ENCODE results near the gene NDUFA11. TPM values are rescaled to one million over a fixed set of nuclear protein-coding genes. Genes with fewer than 3 reads are reported as not detected.
A peak's percentile ranks its signal among the peaks of the same experiment; 100 is the strongest.

The NDUFA11 gene
- total RNA-seq, 6 experiments from 2014 or later, result 277 to 334 (median 300) TPM

- H3K36me3 Mint-ChIP-seq (ENCODE audit: low read depth), result peaks cover 17% of the 10 kb centered on the region; the same call in 1 of the 2 replicates
- H3K9me3 Mint-ChIP-seq, result no peaks in the 10 kb centered on the region
- H3K4me3 Mint-ChIP-seq, result peak overlapping the region; percentile 62
- H3K27me3 Mint-ChIP-seq (ENCODE audit: insufficient read depth), result no peaks in the 10 kb centered on the region; the same call in 1 of the 2 replicates
- DNase-seq, result peak; percentile 74
- TF ChIP-seq, protein P1, sequence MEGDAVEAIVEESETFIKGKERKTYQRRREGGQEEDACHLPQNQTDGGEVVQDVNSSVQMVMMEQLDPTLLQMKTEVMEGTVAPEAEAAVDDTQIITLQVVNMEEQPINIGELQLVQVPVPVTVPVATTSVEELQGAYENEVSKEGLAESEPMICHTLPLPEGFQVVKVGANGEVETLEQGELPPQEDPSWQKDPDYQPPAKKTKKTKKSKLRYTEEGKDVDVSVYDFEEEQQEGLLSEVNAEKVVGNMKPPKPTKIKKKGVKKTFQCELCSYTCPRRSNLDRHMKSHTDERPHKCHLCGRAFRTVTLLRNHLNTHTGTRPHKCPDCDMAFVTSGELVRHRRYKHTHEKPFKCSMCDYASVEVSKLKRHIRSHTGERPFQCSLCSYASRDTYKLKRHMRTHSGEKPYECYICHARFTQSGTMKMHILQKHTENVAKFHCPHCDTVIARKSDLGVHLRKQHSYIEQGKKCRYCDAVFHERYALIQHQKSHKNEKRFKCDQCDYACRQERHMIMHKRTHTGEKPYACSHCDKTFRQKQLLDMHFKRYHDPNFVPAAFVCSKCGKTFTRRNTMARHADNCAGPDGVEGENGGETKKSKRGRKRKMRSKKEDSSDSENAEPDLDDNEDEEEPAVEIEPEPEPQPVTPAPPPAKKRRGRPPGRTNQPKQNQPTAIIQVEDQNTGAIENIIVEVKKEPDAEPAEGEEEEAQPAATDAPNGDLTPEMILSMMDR (IDR thresholded peaks at IDR 0.05), result no peak
- H3K4me1 Mint-ChIP-seq (ENCODE audit: low read depth), result peaks cover 31% of the 10 kb centered on the region
- peak overlapping the region; percentile 85 for H3K27ac Mint-ChIP-seq
Observed at GRCh38 chr19:5934774-5935472, 31.3 kb upstream of the NDUFA11 start.

DNA sequence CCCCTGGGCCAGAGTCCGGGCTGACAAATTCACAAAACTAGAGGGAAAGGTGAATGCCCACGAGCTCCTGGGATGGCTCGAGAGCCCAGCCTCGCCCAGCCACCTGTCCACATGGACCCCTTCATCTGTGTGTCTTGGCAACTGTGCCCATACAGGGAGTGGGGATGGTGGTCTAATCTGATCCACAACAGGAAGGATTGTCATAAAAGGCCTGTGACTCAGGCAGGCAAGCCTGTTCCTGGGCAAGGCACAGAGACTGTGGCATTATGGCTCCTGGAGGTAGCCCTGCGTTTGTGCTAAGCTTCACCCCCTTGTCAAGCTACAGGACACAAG, 30.4 kb upstream of the NDUFA11 start:
- H3K27me3 Mint-ChIP-seq (ENCODE audit: insufficient read depth), result no peaks in the 10 kb centered on the region; the same call in 1 of the 2 replicates
- H3K27ac Mint-ChIP-seq, result peak overlapping the region; percentile 85
- no peak for DNase-seq
- H3K36me3 Mint-ChIP-seq (ENCODE audit: low read depth), result peaks cover 17% of the 10 kb centered on the region; the same call in 1 of the 2 replicates
- TF ChIP-seq, protein P1 (IDR thresholded peaks at IDR 0.05), result no peak
- peak overlapping the region; percentile 62 for H3K4me3 Mint-ChIP-seq
- H3K9me3 Mint-ChIP-seq, result no peaks in the 10 kb centered on the region
- peaks cover 31% of the 10 kb centered on the region for H3K4me1 Mint-ChIP-seq (ENCODE audit: low read depth)

GRCh38 chr19:5933391-5934068, 29.9 kb upstream of the NDUFA11 start:
- TF ChIP-seq, protein P1 (IDR thresholded peaks at IDR 0.05), result no peak
- Mint-ChIP-seq H3K27me3 (ENCODE audit: insufficient read depth) (no peaks in the 10 kb centered on the region; the same call in 1 of the 2 replicates), H3K27ac (no peak overlapping the region), H3K4me3 (no peak overlapping the region), H3K9me3 (no peaks in the 10 kb centered on the region), H3K36me3 (ENCODE audit: low read depth) (peaks cover 22% of the 10 kb centered on the region; the same call in 1 of the 2 replicates), H3K4me1 (ENCODE audit: low read depth) (peaks cover 31% of the 10 kb centered on the region)
- no peak for DNase-seq

- no peak for DNase-seq
- Mint-ChIP-seq H3K4me1 (ENCODE audit: low read depth) (peaks cover 31% of the 10 kb centered on the region), H3K36me3 (ENCODE audit: low read depth) (peaks cover 24% of the 10 kb centered on the region; the same call in 1 of the 2 replicates), H3K27ac (no peak overlapping the region), H3K27me3 (ENCODE audit: insufficient read depth) (no peaks in the 10 kb centered on the region; the same call in 1 of the 2 replicates), H3K9me3 (no peaks in the 10 kb centered on the region), H3K4me3 (no peak overlapping the region)
- TF ChIP-seq, protein P1 (IDR thresholded peaks at IDR 0.05), result no peak
Observed at GRCh38 chr19:5932609-5933262, 29.1 kb upstream of the NDUFA11 start.

- no peak for DNase-seq
- Mint-ChIP-seq H3K9me3 (no peaks in the 10 kb centered on the region), H3K4me1 (ENCODE audit: low read depth) (peaks cover 31% of the 10 kb centered on the region), H3K36me3 (ENCODE audit: low read depth) (peaks cover 18% of the 10 kb centered on the region; the same call in 1 of the 2 replicates), H3K4me3 (no peak overlapping the region), H3K27me3 (ENCODE audit: insufficient read depth) (no peaks in the 10 kb centered on the region; the same call in 1 of the 2 replicates), H3K27ac (no peak overlapping the region)
- TF ChIP-seq, protein P1 (IDR thresholded peaks at IDR 0.05), result no peak
Observed at GRCh38 chr19:5932146-5932545, 28.6 kb upstream of the NDUFA11 start.

Measured in HFFc6 (cell line).